ENCODE data around the gene MIF4GD.

- TF ChIP-seq, protein P1, sequence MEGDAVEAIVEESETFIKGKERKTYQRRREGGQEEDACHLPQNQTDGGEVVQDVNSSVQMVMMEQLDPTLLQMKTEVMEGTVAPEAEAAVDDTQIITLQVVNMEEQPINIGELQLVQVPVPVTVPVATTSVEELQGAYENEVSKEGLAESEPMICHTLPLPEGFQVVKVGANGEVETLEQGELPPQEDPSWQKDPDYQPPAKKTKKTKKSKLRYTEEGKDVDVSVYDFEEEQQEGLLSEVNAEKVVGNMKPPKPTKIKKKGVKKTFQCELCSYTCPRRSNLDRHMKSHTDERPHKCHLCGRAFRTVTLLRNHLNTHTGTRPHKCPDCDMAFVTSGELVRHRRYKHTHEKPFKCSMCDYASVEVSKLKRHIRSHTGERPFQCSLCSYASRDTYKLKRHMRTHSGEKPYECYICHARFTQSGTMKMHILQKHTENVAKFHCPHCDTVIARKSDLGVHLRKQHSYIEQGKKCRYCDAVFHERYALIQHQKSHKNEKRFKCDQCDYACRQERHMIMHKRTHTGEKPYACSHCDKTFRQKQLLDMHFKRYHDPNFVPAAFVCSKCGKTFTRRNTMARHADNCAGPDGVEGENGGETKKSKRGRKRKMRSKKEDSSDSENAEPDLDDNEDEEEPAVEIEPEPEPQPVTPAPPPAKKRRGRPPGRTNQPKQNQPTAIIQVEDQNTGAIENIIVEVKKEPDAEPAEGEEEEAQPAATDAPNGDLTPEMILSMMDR (IDR thresholded peaks at IDR 0.05; ENCODE audit: poor library complexity, severe bottlenecking) = no peak
- TF ChIP-seq, protein P2, sequence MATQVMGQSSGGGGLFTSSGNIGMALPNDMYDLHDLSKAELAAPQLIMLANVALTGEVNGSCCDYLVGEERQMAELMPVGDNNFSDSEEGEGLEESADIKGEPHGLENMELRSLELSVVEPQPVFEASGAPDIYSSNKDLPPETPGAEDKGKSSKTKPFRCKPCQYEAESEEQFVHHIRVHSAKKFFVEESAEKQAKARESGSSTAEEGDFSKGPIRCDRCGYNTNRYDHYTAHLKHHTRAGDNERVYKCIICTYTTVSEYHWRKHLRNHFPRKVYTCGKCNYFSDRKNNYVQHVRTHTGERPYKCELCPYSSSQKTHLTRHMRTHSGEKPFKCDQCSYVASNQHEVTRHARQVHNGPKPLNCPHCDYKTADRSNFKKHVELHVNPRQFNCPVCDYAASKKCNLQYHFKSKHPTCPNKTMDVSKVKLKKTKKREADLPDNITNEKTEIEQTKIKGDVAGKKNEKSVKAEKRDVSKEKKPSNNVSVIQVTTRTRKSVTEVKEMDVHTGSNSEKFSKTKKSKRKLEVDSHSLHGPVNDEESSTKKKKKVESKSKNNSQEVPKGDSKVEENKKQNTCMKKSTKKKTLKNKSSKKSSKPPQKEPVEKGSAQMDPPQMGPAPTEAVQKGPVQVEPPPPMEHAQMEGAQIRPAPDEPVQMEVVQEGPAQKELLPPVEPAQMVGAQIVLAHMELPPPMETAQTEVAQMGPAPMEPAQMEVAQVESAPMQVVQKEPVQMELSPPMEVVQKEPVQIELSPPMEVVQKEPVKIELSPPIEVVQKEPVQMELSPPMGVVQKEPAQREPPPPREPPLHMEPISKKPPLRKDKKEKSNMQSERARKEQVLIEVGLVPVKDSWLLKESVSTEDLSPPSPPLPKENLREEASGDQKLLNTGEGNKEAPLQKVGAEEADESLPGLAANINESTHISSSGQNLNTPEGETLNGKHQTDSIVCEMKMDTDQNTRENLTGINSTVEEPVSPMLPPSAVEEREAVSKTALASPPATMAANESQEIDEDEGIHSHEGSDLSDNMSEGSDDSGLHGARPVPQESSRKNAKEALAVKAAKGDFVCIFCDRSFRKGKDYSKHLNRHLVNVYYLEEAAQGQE (IDR thresholded peaks at IDR 0.05; ENCODE audit: borderline replicate concordance) = no peak
Observed at GRCh38 chr17:75287221-75287620, 16.2 kb upstream of the MIF4GD start.
